ENCODE data around the gene PEX26.
A peak's percentile ranks its signal among the peaks of the same experiment; 100 is the strongest.
"Not testable (repeated sequence)": the region's sequence is repeated elsewhere in the genome, so short reads cannot be mapped to it uniquely, and the experiment has no call there.

PEX26 gene

DNA sequence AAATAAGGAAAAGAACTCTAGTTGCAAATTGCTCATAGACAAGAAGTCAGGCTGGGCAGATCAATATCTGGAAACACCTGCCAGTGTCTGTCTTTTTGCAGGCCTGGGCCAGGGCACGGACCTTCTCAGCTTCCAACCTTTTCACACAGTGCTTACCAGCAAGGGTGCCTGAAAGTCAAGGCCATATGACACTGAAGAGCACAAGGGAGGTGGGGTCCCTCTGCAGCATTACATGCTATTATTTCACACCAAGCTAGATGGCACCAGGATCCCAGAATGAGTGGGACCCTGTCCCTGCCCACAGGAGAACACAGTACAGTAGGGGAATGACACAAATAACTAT lies 5.9 kb upstream of the PEX26 start:
- DNase-seq = no peak

DNA sequence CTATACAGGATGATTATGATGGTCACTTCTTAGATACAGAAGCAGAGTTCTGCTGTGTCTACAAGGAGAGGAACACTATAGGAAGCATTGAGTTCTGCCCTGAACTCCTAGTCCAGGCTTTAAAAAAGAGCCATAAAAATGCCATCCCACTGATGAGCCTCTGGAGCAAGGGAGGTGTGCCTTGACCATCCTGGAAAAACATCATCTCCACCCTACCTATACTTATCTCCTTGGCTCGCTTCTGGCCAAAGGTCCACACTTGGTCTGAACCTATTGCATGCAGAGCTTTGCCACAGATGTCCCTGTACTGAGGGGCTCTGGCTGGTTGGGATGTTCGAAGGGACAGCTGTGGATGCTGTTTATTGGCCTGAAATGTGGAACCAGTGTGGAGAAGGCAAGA lies 4.3 kb upstream of the PEX26 start:
- DNase-seq = no peak

DNA sequence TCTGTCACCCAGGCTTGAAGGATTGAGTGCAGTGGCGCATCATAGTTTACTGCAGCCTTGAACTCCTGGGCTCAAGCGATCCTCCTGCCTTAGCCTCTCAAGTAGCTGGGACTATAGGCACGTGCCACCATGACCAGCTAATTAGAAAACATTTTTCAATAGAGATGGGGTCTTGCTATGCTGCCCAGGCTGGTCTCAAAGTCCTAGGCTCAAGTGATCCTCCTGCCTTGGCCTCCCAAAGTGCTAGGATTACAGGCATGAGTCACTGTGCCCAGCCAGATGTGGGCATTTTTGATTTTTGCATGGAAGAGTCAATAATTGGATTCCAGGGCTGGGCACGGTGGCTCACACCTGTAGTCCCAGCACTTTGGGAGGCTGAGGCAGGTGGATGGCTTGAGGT lies 3.9 kb upstream of the PEX26 start:
- DNase-seq = not testable (repeated sequence)

DNA sequence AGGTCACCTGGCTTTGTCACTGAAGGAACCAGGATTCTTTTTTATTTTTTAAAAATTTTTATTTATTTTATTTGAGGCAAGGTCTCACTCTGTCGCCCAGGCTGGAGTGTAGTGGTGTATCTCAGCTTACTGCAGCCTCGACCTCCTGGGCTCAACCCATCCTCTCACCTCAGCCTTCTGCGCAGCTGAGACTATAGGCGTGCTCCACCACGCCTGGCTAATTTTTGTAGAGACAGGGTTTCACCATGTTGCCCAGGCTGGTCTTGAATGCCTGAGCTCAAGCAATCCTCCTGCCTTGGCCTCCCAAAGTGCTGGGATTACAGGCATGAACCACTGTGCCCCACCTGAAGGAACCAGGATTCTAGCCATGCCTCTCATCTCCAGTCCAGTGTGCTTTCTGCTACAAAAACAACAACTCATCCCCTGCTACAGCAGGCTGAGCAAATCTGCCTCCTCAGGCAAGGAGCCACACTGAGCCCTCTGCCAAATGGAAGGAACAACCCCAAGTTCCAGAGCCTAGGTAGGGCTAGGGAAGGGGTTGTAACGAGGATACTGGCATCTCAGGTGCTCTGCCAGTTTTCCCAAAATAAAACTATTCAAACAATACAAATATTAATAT lies 2.6 kb upstream of the PEX26 start:
- DNase-seq = no peak

DNA sequence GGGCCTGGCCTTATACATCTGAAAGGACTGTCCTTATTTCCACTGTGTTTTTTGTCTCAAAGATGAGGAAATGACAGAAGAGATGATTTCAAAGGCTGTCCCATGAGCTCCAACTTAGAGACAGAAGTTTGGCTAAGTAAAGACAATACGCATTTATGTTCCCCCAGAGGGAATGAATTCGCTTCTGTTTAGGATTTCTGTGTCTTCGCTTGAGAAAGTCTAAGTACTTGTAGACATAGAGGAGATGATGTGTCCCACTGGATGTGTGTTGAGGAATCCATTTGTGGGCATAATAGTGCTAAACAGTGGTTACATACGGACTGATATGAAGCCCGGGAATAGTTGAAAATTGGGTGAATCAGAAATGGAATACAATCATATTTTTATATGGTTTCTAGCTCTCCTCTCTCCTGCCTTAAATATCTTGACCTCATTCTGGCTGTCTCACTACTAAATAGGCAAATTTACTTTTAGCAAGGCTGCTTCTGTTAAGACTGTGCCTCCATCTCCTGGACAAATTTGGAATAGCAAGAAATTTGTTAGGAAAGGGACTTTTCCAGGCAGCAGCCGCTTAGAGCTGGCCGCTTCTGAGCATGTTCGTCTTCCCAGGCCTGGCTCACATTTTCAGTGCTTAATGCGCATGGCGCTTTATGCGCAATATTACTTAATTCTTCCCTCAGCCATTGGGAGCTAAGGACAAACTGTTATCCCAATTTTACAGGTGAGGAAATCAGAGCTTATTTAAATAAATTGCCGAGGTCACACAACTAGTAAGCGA lies 1.9 kb upstream of the PEX26 start:
- DNase-seq = peak; percentile 92

DNA sequence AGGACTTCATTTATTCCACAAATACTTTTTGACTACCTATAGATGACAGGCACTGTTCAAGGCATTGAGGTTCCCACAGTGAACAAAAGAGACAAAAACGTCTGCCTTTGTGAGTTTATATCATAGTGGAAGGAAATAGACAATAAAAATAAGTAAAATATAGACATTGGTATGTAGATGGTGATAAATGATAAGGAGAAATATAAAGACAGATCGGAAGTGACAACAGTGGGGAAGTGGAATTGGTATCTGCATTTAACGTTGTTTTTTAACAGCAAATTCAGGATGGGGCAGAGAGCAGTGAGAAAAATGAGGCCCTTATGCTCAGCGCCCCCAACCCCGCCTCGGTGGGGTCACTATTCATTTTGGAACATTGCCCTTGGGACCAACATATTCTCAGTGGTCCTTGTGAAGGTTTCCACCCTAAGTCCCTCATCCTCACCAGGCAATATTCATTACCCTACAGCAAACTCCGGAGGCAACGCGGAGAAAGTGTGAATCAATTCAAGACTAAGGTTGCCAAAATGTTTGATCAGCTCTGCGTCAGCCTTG lies 627 bp upstream of the PEX26 start:
- DNase-seq = no peak

DNA sequence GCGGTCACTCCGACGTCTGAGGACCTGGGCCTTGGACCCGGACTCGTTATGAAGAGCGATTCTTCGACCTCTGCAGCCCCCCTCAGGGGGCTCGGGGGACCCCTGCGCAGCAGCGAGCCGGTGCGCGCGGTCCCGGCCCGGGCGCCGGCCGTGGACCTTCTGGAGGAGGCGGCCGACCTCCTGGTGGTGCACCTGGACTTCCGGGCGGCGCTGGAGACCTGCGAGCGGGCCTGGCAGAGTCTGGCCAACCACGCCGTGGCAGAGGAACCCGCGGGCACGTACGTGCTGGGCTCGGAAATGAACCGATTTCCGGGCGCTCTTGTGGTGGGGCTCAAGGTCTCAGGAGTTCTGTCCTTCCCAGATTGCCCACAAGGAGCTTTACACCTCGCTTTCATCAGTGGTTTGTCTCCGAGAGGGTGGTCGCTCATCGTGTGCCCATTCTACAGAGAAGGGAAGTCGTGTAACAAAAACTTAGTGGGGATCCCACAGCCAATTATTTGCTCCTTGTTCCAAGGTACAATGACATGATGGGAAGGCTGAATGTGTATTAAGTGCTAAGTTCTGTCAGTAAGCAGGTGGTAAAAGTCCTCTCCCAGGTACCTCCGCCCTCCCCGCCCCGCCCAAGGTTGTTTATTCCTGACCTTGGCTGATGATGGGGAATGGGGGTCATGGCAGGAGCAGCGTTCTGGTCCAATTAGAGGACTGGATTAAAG lies 695 bp downstream of the PEX26 start:
- DNase-seq = peak; percentile 76

DNA sequence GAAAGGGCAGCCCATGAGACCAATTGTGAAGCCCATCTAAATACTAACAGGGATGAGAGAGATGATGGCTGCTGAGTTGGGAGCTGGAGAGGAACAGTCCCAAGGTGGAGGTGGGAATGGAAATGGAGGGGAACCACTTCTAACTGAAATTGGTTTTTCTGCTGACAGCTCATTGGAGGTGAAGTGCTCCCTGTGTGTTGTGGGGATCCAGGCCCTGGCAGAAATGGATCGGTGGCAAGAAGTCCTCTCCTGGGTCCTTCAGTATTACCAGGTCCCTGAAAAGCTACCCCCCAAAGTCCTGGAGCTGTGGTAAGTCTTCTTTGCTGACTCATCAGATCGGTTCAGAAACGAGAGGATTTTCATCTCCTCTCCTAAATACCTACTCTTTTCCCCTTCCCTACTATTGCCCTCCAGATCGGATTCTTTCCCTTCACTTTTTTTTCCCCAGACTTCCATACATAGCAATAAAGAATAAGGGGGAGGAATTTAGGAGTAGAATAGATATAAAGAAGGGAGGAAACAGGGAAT lies 2.0 kb downstream of the PEX26 start:
- DNase-seq = no peak

DNA sequence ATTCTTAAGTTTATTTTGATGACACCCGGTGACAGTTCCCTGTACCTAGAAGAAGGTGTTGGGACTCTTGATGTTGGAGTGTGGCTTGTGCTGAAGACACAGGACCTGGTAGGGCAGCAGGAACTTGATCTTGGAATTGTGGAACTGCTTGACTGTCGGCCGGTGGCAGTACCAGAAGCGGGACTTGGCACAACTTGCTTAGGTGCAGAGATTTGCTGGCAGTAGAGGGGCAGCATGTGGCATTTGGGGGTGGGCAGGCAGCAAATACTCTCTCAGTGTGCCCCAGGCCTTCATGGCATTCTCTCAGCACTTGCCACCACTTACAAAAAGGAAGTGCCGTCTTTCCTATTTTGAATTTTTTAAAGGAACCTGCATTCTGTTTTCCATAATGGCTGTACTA lies 3.6 kb downstream of the PEX26 start:
- no peak for DNase-seq

DNA sequence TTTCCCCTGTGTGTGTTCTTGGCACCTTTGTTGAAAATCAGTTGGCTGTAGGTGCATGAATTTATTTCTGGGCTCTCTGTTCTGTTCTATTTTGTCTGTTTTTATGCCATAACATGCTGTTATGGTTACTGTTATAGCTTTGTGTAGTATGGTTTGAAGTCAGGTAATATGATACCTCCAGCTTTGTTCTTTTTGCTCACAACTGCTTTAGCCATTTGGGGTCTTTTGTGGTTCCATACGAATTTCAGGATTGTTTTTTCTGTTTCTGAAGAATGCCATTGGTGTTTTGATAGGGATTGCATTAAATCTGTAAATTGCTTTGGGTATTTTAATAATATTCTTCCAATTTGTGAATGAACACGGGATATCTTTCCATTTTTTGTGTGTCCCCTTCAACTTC lies 4.7 kb downstream of the PEX26 start:
- DNase-seq = no peak

DNA sequence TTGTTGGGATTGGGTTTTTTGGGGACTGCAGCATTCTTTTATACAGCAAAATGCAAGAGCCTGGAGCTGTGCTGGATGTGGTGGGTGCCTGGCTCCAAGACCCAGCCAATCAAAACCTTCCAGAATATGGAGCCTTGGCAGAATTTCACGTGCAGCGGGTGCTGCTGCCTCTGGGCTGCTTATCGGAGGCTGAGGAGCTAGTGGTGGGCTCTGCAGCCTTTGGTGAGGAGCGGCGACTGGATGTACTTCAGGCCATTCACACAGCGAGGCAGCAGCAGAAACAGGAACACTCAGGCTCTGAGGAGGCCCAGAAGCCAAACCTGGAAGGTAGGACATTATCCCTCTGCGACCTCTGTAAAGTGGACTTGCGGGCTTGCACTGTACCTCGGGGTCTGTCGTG lies 5.6 kb downstream of the PEX26 start:
- DNase-seq = no peak

DNA sequence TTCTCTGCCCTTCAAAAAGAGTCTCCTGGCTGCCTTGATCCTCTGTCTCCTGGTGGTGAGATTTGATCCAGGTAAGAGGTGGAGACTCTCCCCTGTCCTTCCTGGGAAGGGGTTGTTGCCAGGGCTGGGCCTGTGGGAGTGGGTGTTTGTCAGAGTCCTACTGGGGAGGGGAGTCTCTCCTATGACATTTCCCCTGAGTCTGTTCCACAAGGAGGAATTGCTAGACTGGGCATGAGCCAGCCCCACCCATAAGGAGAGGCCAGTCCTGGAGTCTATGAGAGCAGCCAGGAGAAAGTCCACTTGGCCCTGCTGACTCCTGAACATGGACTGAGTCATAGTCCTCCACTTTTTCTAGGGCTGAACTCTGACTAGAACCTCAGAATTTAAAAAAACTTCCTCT lies 7.4 kb downstream of the PEX26 start:
- no peak for DNase-seq

DNA sequence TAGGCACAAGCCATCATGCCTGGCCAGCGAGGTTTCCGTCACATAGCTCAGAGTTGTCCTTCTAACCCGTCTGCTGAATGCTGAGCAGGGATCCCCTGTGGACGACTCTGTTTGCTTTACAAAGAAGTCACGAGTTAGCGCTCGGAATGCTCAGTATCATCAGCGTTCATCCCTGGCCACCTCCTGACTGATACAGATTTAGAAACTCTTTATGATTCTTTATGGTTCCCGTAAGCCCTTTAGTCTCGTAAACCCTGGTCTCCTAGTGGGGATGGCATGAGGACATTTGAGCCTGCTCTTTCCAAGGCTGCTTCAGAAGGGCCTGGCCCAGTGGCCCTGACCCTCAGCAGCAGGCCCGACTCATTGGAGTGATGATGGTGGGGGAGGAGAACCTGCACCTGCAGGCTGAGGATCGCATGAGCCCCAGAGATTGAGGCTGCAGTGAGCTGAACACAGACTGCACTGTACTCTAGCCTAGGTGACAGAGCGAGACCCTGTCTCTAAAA lies 9.6 kb downstream of the PEX26 start:
- DNase-seq = no peak

DNA sequence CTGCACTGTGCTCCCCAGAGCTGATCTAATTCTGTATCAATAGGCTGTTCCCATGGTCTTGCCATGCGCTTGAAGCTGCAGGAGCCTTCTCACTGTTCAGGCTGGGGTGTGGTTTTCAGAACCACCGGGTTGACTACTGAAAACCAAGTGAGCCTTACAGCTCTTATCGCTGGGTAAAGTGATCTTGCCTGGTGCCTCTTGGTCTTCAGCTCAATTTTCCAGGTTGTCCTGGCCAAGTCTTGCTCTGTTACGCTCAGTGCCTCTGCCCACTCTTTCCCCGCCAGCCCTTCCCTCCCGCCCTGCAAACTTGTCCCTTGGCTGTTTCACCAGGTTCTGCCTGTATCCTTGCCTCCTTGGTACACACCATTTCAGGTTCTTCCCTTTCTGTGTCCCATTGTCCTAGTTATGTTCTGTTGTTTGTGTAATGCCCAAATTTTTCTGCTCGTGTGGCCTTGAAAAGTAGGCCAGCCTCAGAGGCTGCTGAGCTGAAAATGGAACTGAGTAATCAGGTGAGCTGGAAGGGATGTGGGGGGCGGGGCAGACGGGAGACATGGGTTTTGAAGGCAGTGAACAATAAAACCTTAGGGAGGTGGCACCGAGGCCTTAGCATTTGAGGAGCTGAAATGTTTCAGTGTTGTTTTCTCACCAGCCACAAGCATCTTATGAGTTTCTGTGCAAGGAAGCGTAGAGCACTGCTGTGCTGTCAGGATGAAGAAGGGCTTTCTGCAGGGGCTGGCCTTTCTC lies 11.2 kb downstream of the PEX26 start:
- DNase-seq = no peak

DNA sequence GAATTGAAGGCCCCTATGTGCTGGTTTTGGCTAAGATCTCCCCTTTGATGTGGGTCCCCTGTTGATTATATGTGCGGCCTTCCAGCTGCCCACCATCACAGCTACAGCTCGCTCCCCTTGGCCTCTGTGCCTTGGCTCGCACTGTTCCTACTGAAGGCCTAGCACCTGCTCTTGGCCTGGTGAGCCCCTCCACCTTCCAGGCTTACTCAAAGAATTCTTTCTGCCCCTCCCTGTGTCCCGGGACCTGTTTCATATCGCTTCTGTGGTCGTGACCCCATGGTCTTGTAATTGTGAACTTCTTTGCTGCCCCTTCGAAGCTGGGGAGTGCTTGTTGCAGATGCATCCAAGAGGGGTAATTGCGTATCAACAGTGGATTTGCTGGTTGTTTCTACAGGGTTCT lies 12.5 kb downstream of the PEX26 start:
- no peak for DNase-seq

DNA sequence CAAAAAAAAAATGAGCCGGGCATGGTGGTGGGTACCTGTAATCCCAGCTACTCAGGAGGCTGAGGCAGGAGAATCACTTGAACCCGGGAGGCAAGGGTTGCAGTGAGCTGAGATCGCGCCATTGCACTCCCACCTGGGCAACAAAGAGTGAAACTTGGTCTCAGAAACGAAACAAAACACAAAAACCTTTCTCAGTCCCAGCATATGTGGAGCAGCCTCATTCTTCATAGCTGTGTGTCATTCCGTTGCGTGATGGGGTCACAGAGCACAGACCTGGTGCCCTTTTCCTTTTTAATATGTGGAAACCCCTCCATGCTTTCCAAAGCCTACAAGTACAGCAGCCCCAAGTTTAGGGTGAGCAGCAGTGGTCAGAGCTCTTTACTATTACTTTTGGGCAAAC lies 13.7 kb downstream of the PEX26 start:
- DNase-seq = no peak

DNA sequence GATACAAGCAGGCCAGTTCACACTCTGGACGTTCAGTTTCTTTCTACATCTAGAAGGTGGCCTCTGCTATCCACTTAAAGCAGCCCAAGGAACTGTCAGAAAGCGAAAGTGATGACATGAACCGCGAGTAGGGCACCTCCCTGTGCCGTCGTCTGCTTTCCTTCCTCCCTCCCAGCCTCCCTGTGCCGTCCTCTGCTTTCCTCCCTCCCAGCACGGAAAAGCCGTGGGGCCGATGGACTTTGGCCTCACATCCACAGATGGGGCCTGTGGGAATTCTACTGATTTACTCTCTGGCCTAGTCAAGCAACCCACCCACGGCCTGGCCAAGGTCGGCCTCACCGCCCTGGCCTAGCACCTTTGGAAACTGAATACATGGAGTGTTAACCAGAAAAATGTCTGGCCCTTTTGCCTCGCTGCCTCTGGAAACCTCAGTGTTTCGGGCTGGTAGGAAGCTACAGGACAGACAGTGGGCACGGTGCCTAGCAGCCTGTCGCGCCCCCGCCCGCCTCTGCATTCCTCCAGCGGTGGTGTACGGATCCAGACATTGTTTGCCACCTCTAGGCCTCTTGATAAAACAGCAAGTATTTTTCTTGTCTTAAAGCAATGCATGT lies 14.2 kb downstream of the PEX26 start:
- DNase-seq = no peak

DNA sequence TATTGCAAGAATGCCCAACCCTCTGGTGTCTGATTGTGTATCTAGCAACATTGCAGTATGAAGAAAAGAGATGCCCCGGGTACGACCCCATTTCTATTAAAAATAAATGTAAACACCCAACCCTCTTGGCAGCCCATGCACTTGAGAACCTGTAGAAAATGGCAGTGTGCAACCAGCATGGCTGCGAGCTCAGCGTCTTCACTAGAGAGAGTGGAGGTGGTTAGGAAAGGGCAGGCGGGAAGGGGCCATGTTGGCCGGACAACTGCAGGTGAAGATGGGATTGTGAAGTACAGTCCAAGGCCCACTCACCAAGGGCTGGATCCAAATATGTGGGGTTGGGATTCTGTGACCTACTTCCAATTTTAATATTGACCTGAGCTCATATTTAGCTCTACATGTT lies 15.9 kb downstream of the PEX26 start:
- DNase-seq = no peak

DNA sequence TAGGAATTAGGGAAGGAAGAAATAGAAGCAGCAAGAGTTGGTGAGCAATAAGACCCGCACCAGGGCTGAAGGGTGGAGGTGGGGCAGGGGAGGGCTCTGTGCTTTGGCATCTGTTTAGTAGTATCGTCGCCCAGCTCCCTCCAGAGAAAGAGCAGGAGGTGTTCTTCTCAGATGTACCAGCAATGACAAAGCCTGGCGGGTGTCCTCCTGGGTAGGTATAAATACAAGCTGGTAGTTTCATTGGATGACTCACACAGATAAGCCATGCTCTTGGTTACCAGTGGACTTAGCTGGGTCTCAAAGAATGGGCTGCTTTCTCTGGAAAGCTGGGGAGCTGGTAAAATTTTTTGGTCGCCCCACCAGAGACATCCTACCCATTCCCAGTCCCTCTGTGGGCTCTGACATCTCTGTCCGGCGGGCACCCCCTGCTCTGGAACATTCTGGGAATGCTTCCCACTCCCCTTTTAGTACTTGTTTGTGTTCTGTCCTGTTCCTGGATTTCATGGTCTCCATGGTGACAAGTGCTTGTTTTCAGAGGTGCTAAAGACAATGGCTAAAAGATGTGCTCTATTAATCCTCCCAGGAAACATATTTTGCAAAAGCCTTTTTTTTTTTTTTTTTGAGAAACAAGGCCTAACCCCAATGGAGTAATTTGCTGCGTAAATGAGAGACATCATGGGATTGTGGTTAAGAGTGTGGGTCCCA lies 17.5 kb downstream of the PEX26 start:
- DNase-seq = no peak

DNA sequence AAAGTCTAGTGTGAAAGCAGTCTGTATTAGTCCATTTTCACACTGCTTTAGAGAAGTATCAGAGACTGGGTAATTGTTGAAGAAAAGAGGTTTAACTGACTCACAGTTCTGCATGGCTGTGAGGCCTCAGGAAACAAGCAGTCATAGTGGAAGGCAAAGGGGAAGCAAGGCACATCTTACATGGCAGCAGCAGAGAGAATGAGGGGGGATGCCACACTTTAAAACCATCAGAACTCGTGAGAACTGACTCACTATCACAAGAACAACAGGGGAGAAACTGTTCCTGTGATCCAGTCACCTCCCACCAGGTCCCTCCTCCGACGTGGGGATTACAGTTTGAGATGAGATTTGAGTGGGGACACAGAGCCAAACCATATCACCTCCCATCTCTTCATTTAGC lies 19.0 kb downstream of the PEX26 start:
- no peak for DNase-seq

DNA sequence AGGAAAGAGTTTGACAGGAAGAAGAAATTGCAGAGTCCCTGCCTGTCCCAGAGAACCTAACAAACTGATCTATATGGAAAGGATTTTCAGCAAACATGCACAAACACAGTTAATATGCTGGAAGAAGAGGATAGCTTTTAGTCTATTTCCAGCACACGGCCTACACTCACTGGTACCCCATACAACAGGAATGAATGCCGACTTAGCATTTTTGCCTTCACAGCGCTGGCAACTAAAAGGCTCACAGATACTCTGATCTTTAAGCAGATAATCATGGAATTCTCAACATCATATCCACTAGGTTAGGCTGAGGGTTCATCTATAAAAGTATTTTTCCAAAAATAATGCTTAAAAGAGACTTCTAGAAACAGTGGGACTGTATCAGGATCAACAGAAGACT lies 23.0 kb downstream of the PEX26 start:
- no peak for DNase-seq

DNA sequence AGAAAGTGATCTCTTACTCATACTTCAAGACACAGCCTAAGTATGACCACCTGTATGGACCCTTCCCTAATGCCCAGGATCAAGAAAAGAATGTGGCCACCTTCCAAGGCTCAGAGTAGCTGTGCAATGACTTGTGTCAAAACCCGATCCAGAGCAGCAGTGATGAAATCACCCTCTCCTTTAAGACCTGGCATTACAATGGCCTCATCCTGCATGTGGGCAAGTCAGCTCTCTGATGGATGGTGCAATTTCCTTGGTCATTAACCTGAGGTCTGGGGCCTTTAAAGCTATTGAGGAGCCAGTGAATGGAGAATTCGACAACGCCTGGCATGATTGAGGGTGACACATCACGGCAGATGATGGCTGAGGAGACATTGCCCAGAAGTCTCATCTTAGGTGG lies 23.7 kb downstream of the PEX26 start:
- DNase-seq = no peak
